Astrocyte (in vitro differentiated cells and primary cell): Measurements from ENCODE around the gene ETV6. TPM values are rescaled to one million over a fixed set of nuclear protein-coding genes. Genes with fewer than 3 reads are reported as not detected.
A peak's percentile ranks its signal among the peaks of the same experiment; 100 is the strongest.

Experiments used
- DNase-seq: peaks from one replicate; pipeline ENCODE4 v3.0.0-alpha.2; 2010; ENCODE audit warnings: low read depth
- FAIRE-seq: peaks from 2 replicates; lab custom pipeline; 2011; peaks lifted over from hg19 to GRCh38; lab: Jason Lieb, UNC
- H2AFZ ChIP-seq: 2 replicates; pipeline ENCODE4 v1.6.0; 2012; ENCODE audit warnings: low read depth, low read length, inconsistent platforms
- H3K27ac ChIP-seq: 2 replicates; pipeline ENCODE4 v1.5.1; 2011; ENCODE audit warnings: low read depth, low read length, inconsistent platforms
- H3K27me3 ChIP-seq: 2 replicates; pipeline ENCODE4 v1.6.0; 2011; ENCODE audit warnings: low read length, inconsistent platforms; ENCODE audit not compliant: insufficient read depth
- H3K36me3 ChIP-seq: 2 replicates; pipeline ENCODE4 v1.5.1; 2011; ENCODE audit warnings: low read length, inconsistent platforms; ENCODE audit not compliant: insufficient read depth
- H3K4me1 ChIP-seq: 2 replicates; pipeline ENCODE4 v1.5.1; 2011; ENCODE audit warnings: low read length, inconsistent platforms; ENCODE audit not compliant: insufficient read depth
- H3K4me2 ChIP-seq: 2 replicates; pipeline ENCODE4 v1.6.0; 2012; ENCODE audit warnings: low read length, inconsistent platforms
- H3K4me3 ChIP-seq: 2 replicates; pipeline ENCODE4 v1.5.1; 2011; ENCODE audit warnings: low read depth, mild to moderate bottlenecking, low read length, inconsistent platforms; ENCODE audit not compliant: insufficient read depth
- H3K79me2 ChIP-seq: 2 replicates; pipeline ENCODE4 v1.6.0; 2012; ENCODE audit warnings: mild to moderate bottlenecking, low read length, inconsistent platforms; ENCODE audit not compliant: insufficient read depth
- H3K9ac ChIP-seq: 2 replicates; pipeline ENCODE4 v1.6.0; 2012; ENCODE audit warnings: mild to moderate bottlenecking, low read length, inconsistent platforms
- H3K9me3 ChIP-seq: 2 replicates; pipeline ENCODE4 v1.5.1; 2012; ENCODE audit warnings: low read depth, mild to moderate bottlenecking, low read length, inconsistent platforms; ENCODE audit not compliant: insufficient read depth
- H4K20me1 ChIP-seq: 2 replicates; pipeline ENCODE4 v1.6.0; 2012; ENCODE audit warnings: low read length, inconsistent platforms; ENCODE audit not compliant: insufficient read depth
- H3K27ac Mint-ChIP-seq: one replicate; pipeline ENCODE4 v1.8.0; 2021; ENCODE audit warnings: mild to moderate bottlenecking, mixed read lengths; ENCODE audit not compliant: unreplicated experiment
- H3K27me3 Mint-ChIP-seq: one replicate; pipeline ENCODE4 v1.8.0; 2021; ENCODE audit warnings: low read depth, mixed read lengths; ENCODE audit not compliant: unreplicated experiment
- H3K36me3 Mint-ChIP-seq: one replicate; pipeline ENCODE4 v1.8.0; 2021; ENCODE audit warnings: low read depth, mixed read lengths; ENCODE audit not compliant: unreplicated experiment
- H3K4me1 Mint-ChIP-seq: one replicate; pipeline ENCODE4 v1.8.0; 2021; ENCODE audit warnings: low read depth, mixed read lengths; ENCODE audit not compliant: unreplicated experiment
- H3K4me3 Mint-ChIP-seq: one replicate; pipeline ENCODE4 v1.8.0; 2021; ENCODE audit warnings: mild to moderate bottlenecking, moderate library complexity, mixed read lengths; ENCODE audit not compliant: unreplicated experiment
- H3K9me3 Mint-ChIP-seq: one replicate; pipeline ENCODE4 v1.8.0; 2021; ENCODE audit warnings: mild to moderate bottlenecking, mixed read lengths; ENCODE audit not compliant: unreplicated experiment
- EZH2 ChIP-seq: IDR thresholded peaks from 2 replicates; pipeline ENCODE4 v1.6.1; 2012; ENCODE audit warnings: mild to moderate bottlenecking, low read length, inconsistent platforms; ENCODE audit not compliant: insufficient read depth
- total RNA-seq: library from RNA; stranded (reverse); gene quantifications from 2 replicates; pipeline ENCODE4 v1.2.1, GENCODE V29; 2021
- TF ChIP-seq, protein P1 (sequence below): IDR thresholded peaks from 2 replicates; pipeline ENCODE4 v1.5.1; 2011; ENCODE audit warnings: low read depth, mild to moderate bottlenecking, inconsistent platforms, low read length, moderate library complexity; ENCODE audit not compliant: insufficient read depth

ETV6 gene
- total RNA-seq, 1 donor from 2014 or later, result 41.2 TPM

DNA sequence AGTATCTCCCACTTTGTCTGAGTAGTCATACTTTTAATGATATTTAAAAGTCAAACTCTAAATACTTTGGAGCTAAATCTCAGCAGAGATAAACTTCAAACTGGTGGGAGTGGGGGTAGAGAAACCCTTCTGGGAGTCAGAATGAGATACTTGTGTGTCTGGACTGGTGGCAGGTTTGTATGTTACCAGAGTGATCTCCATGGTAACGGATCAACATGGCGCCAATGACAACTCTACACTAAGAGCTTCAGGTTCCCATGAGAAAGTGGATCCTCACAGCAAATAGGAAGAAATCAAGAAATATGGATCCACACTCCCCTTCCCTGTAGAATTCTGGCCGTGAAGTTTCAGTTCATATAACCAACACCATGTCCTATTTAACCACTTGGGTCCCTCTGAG lies 121.9 kb downstream of the ETV6 start:
- peaks cover 16% of the 10 kb centered on the region for H3K4me1 ChIP-seq
- Mint-ChIP-seq H3K27me3 (no peaks in the 10 kb centered on the region), H3K27ac (peak overlapping the region; percentile 56), H3K9me3 (peaks cover 3% of the 10 kb centered on the region), H3K4me3 (no peak overlapping the region), H3K4me1 (peaks cover 36% of the 10 kb centered on the region), H3K36me3 (peaks cover 32% of the 10 kb centered on the region)
- peak overlapping the region; percentile 43 for H3K27ac ChIP-seq
- TF ChIP-seq, protein P1, sequence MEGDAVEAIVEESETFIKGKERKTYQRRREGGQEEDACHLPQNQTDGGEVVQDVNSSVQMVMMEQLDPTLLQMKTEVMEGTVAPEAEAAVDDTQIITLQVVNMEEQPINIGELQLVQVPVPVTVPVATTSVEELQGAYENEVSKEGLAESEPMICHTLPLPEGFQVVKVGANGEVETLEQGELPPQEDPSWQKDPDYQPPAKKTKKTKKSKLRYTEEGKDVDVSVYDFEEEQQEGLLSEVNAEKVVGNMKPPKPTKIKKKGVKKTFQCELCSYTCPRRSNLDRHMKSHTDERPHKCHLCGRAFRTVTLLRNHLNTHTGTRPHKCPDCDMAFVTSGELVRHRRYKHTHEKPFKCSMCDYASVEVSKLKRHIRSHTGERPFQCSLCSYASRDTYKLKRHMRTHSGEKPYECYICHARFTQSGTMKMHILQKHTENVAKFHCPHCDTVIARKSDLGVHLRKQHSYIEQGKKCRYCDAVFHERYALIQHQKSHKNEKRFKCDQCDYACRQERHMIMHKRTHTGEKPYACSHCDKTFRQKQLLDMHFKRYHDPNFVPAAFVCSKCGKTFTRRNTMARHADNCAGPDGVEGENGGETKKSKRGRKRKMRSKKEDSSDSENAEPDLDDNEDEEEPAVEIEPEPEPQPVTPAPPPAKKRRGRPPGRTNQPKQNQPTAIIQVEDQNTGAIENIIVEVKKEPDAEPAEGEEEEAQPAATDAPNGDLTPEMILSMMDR, result no peak
- TF ChIP-seq EZH2, result no peak
- H3K27me3 ChIP-seq, result no peaks in the 10 kb centered on the region
- DNase-seq, result peak; percentile 55
- peaks cover 49% of the 10 kb centered on the region for H3K79me2 ChIP-seq
- no peaks in the 10 kb centered on the region for H3K9me3 ChIP-seq
- FAIRE-seq, result no peak
- H3K4me3 ChIP-seq, result no peak overlapping the region
- H3K36me3 ChIP-seq, result peaks cover 3% of the 10 kb centered on the region
- peaks cover 6% of the 10 kb centered on the region for H4K20me1 ChIP-seq
- no peak overlapping the region for H2AFZ ChIP-seq
- H3K9ac ChIP-seq, result peak overlapping the region; percentile 3
- H3K4me2 ChIP-seq, result no peak overlapping the region

DNA sequence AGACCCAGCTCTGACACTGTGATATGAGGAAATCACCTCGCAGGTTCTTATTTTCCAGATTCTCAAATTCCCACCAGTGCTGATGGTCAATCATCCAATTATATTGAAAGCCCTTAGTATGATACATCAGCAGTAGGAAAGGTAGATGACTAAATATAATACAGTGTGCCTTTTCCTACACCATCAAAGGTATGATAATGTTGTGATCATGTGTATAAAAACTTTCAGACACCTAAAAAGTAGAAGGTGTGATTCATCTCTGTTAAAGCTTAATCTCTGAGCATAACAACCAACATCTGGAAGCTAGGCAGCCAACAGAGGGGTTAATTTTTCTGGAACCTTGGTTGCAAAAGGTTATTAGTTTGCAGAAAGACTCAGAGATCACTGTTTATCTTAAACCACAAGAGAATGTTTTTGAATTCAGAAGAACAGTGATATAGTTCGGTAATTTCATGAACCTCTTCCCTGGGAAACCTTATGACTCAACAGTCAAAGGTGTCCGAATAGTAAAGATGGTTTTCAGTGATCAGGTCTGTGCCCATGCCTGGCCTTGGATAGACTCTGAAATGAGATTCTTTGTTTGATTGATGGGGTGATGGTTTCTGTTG lies 122.5 kb downstream of the ETV6 start:
- peaks cover 43% of the 10 kb centered on the region for H3K79me2 ChIP-seq
- H3K4me1 ChIP-seq, result peaks cover 12% of the 10 kb centered on the region
- no peaks in the 10 kb centered on the region for H3K27me3 ChIP-seq
- no peaks in the 10 kb centered on the region for H3K27me3 Mint-ChIP-seq
- H3K4me2 ChIP-seq, result peak overlapping the region; percentile 4
- H3K36me3 ChIP-seq, result peaks cover 3% of the 10 kb centered on the region
- H3K4me3 ChIP-seq, result no peak overlapping the region
- H3K27ac ChIP-seq, result peak overlapping the region; percentile 43
- H2AFZ ChIP-seq, result no peak overlapping the region
- H3K4me1 Mint-ChIP-seq, result peaks cover 33% of the 10 kb centered on the region
- peak overlapping the region; percentile 3 for H3K9ac ChIP-seq
- DNase-seq (peak; percentile 76), FAIRE-seq (peak; percentile 62)
- H3K9me3 ChIP-seq, result no peaks in the 10 kb centered on the region
- H3K27ac Mint-ChIP-seq, result peak overlapping the region; percentile 56
- no peak for TF ChIP-seq EZH2
- TF ChIP-seq, protein P1, result no peak
- peaks cover 6% of the 10 kb centered on the region for H4K20me1 ChIP-seq
- H3K9me3 Mint-ChIP-seq, result peaks cover 3% of the 10 kb centered on the region
- H3K4me3 Mint-ChIP-seq, result no peak overlapping the region
- peaks cover 35% of the 10 kb centered on the region for H3K36me3 Mint-ChIP-seq
